Left lung (tissue), 10 donors: ENCODE results near the gene PRPF8. TPM values are rescaled to one million over a fixed set of nuclear protein-coding genes. Genes with fewer than 3 reads are reported as not detected.
A peak's percentile ranks its signal among the peaks of the same experiment; 100 is the strongest.

ENCODE experiments used
- ATAC-seq: fragments of 200-7000 bp; cut with Tn5 transposase; one replicate; pipeline ENCODE4 v1.9.1; 2020; ENCODE audit warnings: moderate library complexity
- DNase-seq, 4 donors: peaks; one replicate each; pipeline ENCODE4 v3.0.0-alpha.2; 2013 to 2020
- H3K27ac ChIP-seq, 2 donors: fragments of 200-600 bp; sonication (generic) in 1 of 2; one replicate each; pipeline versions ENCODE4 v1.5.0 to v1.8.0; 2020 to 2021
- H3K27me3 ChIP-seq, 2 donors: fragments of 200-600 bp; sonication (generic) in 1 of 2; one replicate each; pipeline versions ENCODE4 v1.5.0 to v1.8.0; 2020 to 2021
- H3K36me3 ChIP-seq, 2 donors: fragments of 200-600 bp; sonication (generic) in 1 of 2; one replicate each; pipeline versions ENCODE4 v1.5.0 to v1.8.0; 2020 to 2021
- H3K4me1 ChIP-seq, 2 donors: fragments of 200-600 bp; one replicate each; pipeline ENCODE4 v1.8.0; 2021
- H3K4me3 ChIP-seq, 2 donors: fragments of 200-600 bp; sonication (generic) in 1 of 2; one replicate each; pipeline versions ENCODE4 v1.5.0 to v1.8.0; 2020 to 2021; ENCODE audit warnings: mild to moderate bottlenecking in 1 of 2
- H3K9me3 ChIP-seq, 2 donors: fragments of 200-600 bp; sonication (generic) in 1 of 2; one replicate each; pipeline versions ENCODE4 v1.5.0 to v1.8.0; 2020 to 2021
- CTCF ChIP-seq, 2 donors: fragments of 200-600 bp; sonication (generic) in 1 of 2; IDR thresholded peaks; one replicate each; pipeline versions ENCODE4 v1.5.0 to v1.8.0; 2021; ENCODE audit warnings: antibody characterized with exemption in 2 of 2
- intact Hi-C, 2 donors: fragments of 100-400 bp; cut with DNase I; formaldehyde crosslinking; loops; one replicate each; pipeline versions ENCODE4 v1.11.2 to v1.14.2; 2022
- polyA plus RNA-seq, 6 donors: library from polyadenylated mRNA; unstranded; fragments of 120-200 nt; gene quantifications; one replicate each; pipeline ENCODE4 v1.2.1, GENCODE V29; 2013; ENCODE audit not compliant: insufficient read length in 6 of 6
- total RNA-seq, 2 donors: library from RNA; stranded (reverse); fragmentation: NEBNext Ultra II Directional; extraction: Animal tissue kit (Norgen Biotek cat#: 25700); gene quantifications; one replicate each; pipeline ENCODE4 v1.2.1, GENCODE V29; 2021
- donor health status: DM: no; HTN: yes; CAD: no.
- donor health status: DM: no; HTN: no; CAD: no.

The PRPF8 gene
- total and polyA plus RNA-seq, 8 donors, result 230 to 364 (median 329) TPM

DNA sequence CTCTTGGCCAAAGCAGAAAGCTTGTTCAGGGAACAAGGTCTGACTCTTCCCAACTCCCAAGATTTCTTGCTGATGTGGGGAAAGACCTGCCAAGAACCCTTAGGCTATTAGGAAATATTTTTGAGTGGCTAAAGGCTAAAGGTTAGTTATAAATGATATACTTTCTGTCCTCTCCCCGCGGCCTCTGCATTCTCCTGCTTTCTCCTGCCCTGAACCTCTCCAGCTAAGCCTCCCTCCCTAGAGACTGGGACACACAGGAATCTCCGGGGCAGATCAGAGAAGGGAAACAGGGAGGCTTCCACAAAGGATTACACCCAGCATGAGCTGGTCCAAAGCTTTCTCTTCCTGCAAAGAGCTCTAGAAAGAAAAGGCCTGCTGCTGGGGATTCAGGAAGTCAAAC is 58.3 kb downstream of the PRPF8 start:
- peak overlapping the region; percentile 95 for H3K27ac ChIP-seq
- ATAC-seq, result no peak
- intact Hi-C loops, result loop anchor here in 1 of 2 donors (10.0 kb wide), 2 partner anchors 52 to 172 kb away; partner anchors contain the start of gene CRK

DNA sequence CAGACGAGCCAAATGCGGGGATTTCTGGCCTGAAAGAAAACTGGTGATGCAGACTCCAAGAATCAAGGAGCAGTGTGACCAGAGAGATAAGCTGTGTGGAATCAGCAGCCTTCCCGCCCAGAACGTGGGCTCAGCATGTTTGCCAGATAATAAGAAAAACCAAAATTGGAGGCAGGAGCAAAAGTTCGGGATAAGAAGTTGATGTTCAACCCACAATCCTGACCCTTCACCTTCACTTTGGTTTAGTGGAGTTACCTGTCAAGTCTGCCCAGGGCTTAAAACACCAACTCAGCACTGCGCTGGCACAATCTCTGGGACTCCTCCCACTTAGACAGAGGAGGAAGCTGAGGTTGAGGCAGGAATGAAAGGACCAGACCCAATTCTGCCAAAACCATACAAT is 59.1 kb downstream of the PRPF8 start:
- intact Hi-C loops, result loop anchor here in 1 of 2 donors (10.0 kb wide), 2 partner anchors 51 to 171 kb away; partner anchors contain the start of gene CRK
- Histone ChIP-seq H3K9me3 (no peaks in the 10 kb centered on the region), H3K27me3 (no peaks in the 10 kb centered on the region), H3K4me3 (peak overlapping the region in 1 of 2 donors; percentile 94), H3K4me1 (peaks cover 26 to 72% of the 10 kb centered on the region in 2 donors), H3K27ac (peak overlapping the region; percentile 95), H3K36me3 (peaks cover 0 to 40% of the 10 kb centered on the region in 2 donors)
- no peak for DNase-seq
- no peak for ATAC-seq
- no peak for TF ChIP-seq CTCF (IDR thresholded peaks at IDR 0.05)

More for the DNA sequence above, 58.3 kb downstream of the PRPF8 start:
- peaks cover 26 to 72% of the 10 kb centered on the region in 2 donors for H3K4me1 ChIP-seq
- peaks cover 0 to 33% of the 10 kb centered on the region in 2 donors for H3K36me3 ChIP-seq
- no peak for DNase-seq
- no peak for TF ChIP-seq CTCF (IDR thresholded peaks at IDR 0.05)
- H3K27me3 ChIP-seq, result no peaks in the 10 kb centered on the region
- H3K4me3 ChIP-seq, result peak overlapping the region in 1 of 2 donors; percentile 94
- no peaks in the 10 kb centered on the region for H3K9me3 ChIP-seq

- no peak for TF ChIP-seq CTCF (IDR thresholded peaks at IDR 0.05)
- no peaks in the 10 kb centered on the region for H3K27me3 ChIP-seq
- ATAC-seq (no peak), DNase-seq (no peak)
- H3K36me3 ChIP-seq, result peaks cover 0 to 45% of the 10 kb centered on the region in 2 donors
- H3K27ac ChIP-seq, result no peak overlapping the region
- intact Hi-C loops, result loop anchor here in 1 of 2 donors (10.0 kb wide), 2 partner anchors 50 to 170 kb away; partner anchors contain the start of gene CRK
- H3K9me3 ChIP-seq, result no peaks in the 10 kb centered on the region
- peaks cover 26 to 69% of the 10 kb centered on the region in 2 donors for H3K4me1 ChIP-seq
- peak overlapping the region in 1 of 2 donors; percentile 94 for H3K4me3 ChIP-seq
These were observed 59.6 kb downstream of the PRPF8 start for GRCh38 chr17:1625053-1625452.

DNA sequence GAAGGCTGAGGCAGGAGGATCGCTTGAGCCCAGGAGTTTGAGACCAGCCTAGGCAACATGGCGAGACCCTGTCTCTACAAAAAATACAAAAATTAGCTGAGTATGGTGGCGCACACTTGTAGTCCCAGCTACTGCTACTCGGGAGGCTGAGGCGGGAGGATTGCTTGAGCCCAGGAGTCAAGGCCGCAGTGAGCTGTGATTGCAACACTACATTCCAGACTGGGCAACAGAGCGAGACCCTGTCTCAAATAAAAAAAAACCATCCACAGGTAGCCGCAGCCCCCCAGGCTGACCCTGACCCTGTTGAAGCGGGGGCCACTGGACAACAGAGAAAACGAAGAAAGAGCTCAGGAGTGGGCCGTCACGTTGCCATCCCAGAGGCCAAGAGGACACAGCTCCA is 60.0 kb downstream of the PRPF8 start:
- Histone ChIP-seq H3K9me3 (no peaks in the 10 kb centered on the region), H3K4me1 (peaks cover 26 to 65% of the 10 kb centered on the region in 2 donors), H3K4me3 (no peak overlapping the region), H3K36me3 (peaks cover 0 to 49% of the 10 kb centered on the region in 2 donors), H3K27me3 (no peaks in the 10 kb centered on the region), H3K27ac (no peak overlapping the region)
- intact Hi-C loops, result loop anchor here in 1 of 2 donors (10.0 kb wide), 2 partner anchors 50 to 170 kb away; partner anchors contain the start of gene CRK
- no peak for TF ChIP-seq CTCF (IDR thresholded peaks at IDR 0.05)
- DNase-seq (no peak), ATAC-seq (no peak)

GRCh38 chr17:1623057-1623630 is 61.5 kb downstream of the PRPF8 start:
- Histone ChIP-seq H3K36me3 (peaks cover 0 to 65% of the 10 kb centered on the region in 2 donors), H3K9me3 (no peaks in the 10 kb centered on the region), H3K4me3 (no peak overlapping the region), H3K4me1 (peaks cover 26 to 68% of the 10 kb centered on the region in 2 donors), H3K27me3 (no peaks in the 10 kb centered on the region), H3K27ac (no peak overlapping the region)
- DNase-seq (no peak), ATAC-seq (no peak)
- intact Hi-C loops, result loop anchor here in 1 of 2 donors (10.0 kb wide), 2 partner anchors 48 to 168 kb away; partner anchors contain the start of gene CRK
- no peak for TF ChIP-seq CTCF (IDR thresholded peaks at IDR 0.05)
